OCI-LY3 (cell line): ENCODE data around the gene MEF2C.

ENCODE experiments used
- H2AFZ ChIP-seq: fragments of 200-600, 300-600 bp; shearing (Covaris generic); 2 replicates; pipeline ENCODE4 v1.6.0; 2014; ENCODE audit warnings: antibody characterized with exemption, low read depth, low read length
- H3K27ac ChIP-seq: fragments of 200-600, 300-600 bp; sonication (generic); 2 replicates; pipeline ENCODE4 v1.5.1; 2014; ENCODE audit warnings: mild to moderate bottlenecking, low read length, moderate library complexity, mixed read lengths
- H3K27me3 ChIP-seq: fragments of 200-600, 300-600 bp; sonication (generic); 2 replicates; pipeline ENCODE4 v1.6.1; 2014; ENCODE audit warnings: low read depth, low read length, mixed read lengths
- H3K36me3 ChIP-seq: fragments of 200-600, 300-600 bp; sonication (generic); replicated peaks from 2 replicates; pipeline ENCODE3; 2014; ENCODE audit warnings: low read depth, low read length, mixed read lengths
- H3K4me1 ChIP-seq: fragments of 300-600, 200-600 bp; sonication (generic); 2 replicates; pipeline ENCODE4 v1.6.1; 2014; ENCODE audit warnings: low read length, mixed read lengths
- H3K4me2 ChIP-seq: fragments of 200-600, 300-600 bp; sonication (generic); 2 replicates; pipeline ENCODE4 v1.6.1; 2014; ENCODE audit warnings: low read length, mixed read lengths
- H3K4me3 ChIP-seq: fragments of 300-600, 200-600 bp; sonication (generic); 2 replicates; pipeline ENCODE4 v1.5.1; 2014; ENCODE audit warnings: antibody characterized with exemption, mild to moderate bottlenecking, low read length, moderate library complexity
- H3K79me2 ChIP-seq: fragments of 300-600, 200-600 bp; shearing (Covaris generic); 2 replicates; pipeline ENCODE4 v1.6.1; 2014; ENCODE audit warnings: mild to moderate bottlenecking, low read length, mixed read lengths
- H3K9ac ChIP-seq: fragments of 300-600, 200-600 bp; shearing (Covaris generic); 2 replicates; pipeline ENCODE4 v1.6.0; 2014; ENCODE audit warnings: mild to moderate bottlenecking, low read length, moderate library complexity
- H3K9me3 ChIP-seq: fragments of 200-600, 300-600 bp; shearing (Covaris generic); 2 replicates; pipeline ENCODE4 v1.6.1; 2014; ENCODE audit warnings: low read length, mixed read lengths; ENCODE audit not compliant: insufficient read depth
- H4K20me1 ChIP-seq: fragments of 200-600, 300-600 bp; sonication (generic); 2 replicates; pipeline ENCODE4 v1.6.1; 2016; ENCODE audit warnings: low read length, mixed read lengths; ENCODE audit not compliant: insufficient read depth
- EZH2phosphoT487 ChIP-seq: fragments of 200-600 bp; shearing (Covaris generic); IDR thresholded peaks from 2 replicates; pipeline ENCODE4 v1.6.1; 2018; ENCODE audit warnings: antibody characterized with exemption, mixed run types, low read depth
- TF ChIP-seq, protein P1 (sequence below): fragments of 200-600, 300-600 bp; sonication (generic); IDR thresholded peaks from 2 replicates; pipeline ENCODE4 v1.5.1; 2014; ENCODE audit warnings: antibody characterized with exemption, low read length, low read depth

The MEF2C gene

DNA sequence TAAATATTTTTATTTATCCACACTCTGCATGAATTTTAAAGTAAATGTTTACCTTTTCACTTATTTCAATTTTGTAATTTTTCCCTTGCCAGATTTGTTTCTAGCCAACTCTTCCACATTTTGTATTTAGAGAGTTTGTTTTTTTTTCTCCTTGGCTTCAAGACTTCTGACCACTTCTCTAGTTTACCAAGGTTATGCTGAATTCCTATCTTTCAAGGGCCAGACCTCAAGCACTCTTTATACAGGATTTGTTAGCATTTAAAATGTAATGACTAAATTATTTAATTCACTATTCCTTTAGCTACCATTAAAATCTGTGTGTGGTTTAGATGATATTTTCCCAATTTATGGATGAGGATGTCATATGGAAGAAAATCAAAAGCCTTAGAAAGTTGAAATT lies 42.5 kb downstream of the MEF2C start:
- H3K36me3 ChIP-seq: peaks cover 16% of the 10 kb centered on the region
- H3K4me2 ChIP-seq: no peak overlapping the region
- H3K9ac ChIP-seq: no peak overlapping the region
- H3K9me3 ChIP-seq: no peaks in the 10 kb centered on the region
- TF ChIP-seq EZH2phosphoT487: no peak
- TF ChIP-seq, protein P1, sequence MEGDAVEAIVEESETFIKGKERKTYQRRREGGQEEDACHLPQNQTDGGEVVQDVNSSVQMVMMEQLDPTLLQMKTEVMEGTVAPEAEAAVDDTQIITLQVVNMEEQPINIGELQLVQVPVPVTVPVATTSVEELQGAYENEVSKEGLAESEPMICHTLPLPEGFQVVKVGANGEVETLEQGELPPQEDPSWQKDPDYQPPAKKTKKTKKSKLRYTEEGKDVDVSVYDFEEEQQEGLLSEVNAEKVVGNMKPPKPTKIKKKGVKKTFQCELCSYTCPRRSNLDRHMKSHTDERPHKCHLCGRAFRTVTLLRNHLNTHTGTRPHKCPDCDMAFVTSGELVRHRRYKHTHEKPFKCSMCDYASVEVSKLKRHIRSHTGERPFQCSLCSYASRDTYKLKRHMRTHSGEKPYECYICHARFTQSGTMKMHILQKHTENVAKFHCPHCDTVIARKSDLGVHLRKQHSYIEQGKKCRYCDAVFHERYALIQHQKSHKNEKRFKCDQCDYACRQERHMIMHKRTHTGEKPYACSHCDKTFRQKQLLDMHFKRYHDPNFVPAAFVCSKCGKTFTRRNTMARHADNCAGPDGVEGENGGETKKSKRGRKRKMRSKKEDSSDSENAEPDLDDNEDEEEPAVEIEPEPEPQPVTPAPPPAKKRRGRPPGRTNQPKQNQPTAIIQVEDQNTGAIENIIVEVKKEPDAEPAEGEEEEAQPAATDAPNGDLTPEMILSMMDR: no peak
- no peak overlapping the region for H2AFZ ChIP-seq
- H3K79me2 ChIP-seq: peaks cover 37% of the 10 kb centered on the region
- no peaks in the 10 kb centered on the region for H4K20me1 ChIP-seq
- no peak overlapping the region for H3K4me3 ChIP-seq
- H3K27ac ChIP-seq: no peak overlapping the region
- H3K27me3 ChIP-seq: no peaks in the 10 kb centered on the region
- H3K4me1 ChIP-seq: peaks cover 13% of the 10 kb centered on the region

GRCh38 chr5:88839238-88839637 lies 43.7 kb downstream of the MEF2C start:
- Histone ChIP-seq H3K4me3 (no peak overlapping the region), H3K79me2 (peaks cover 33% of the 10 kb centered on the region), H3K9me3 (no peaks in the 10 kb centered on the region), H3K27ac (no peak overlapping the region), H3K4me2 (no peak overlapping the region), H3K36me3 (peaks cover 16% of the 10 kb centered on the region), H3K4me1 (peaks cover 5% of the 10 kb centered on the region), H4K20me1 (no peaks in the 10 kb centered on the region), H3K9ac (no peak overlapping the region), H3K27me3 (no peaks in the 10 kb centered on the region), H2AFZ (no peak overlapping the region)
- no peak for TF ChIP-seq EZH2phosphoT487
- TF ChIP-seq, protein P1: no peak

DNA sequence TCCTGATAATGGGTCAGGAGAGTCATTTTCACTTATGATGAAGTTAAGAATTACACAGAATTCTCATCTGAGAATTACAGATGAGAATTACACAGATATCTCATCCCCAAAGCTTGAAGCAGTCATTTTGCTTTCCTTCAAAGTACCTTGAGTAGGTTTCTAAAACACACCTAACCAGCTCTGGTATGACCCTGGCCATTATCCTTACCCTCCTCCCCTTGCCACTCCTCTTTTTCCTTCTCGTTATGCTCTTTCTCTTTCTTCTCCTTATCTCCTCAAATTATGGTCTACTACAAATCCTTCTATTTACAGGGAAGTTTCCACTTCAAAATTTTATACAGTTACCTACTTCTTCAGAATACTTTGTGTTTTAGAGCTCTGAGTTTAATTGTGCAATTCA lies 44.5 kb downstream of the MEF2C start:
- Histone ChIP-seq H3K27ac (no peak overlapping the region), H3K9me3 (no peaks in the 10 kb centered on the region), H3K9ac (no peak overlapping the region), H2AFZ (no peak overlapping the region), H3K36me3 (peaks cover 14% of the 10 kb centered on the region), H3K4me1 (peaks cover 10% of the 10 kb centered on the region), H3K4me3 (no peak overlapping the region), H3K27me3 (no peaks in the 10 kb centered on the region), H3K4me2 (no peak overlapping the region), H3K79me2 (peaks cover 33% of the 10 kb centered on the region), H4K20me1 (no peaks in the 10 kb centered on the region)
- TF ChIP-seq, protein P1: no peak
- no peak for TF ChIP-seq EZH2phosphoT487

- no peaks in the 10 kb centered on the region for H4K20me1 ChIP-seq
- no peak overlapping the region for H3K4me2 ChIP-seq
- peaks cover 38% of the 10 kb centered on the region for H3K79me2 ChIP-seq
- no peak overlapping the region for H2AFZ ChIP-seq
- peaks cover 12% of the 10 kb centered on the region for H3K36me3 ChIP-seq
- no peak overlapping the region for H3K4me3 ChIP-seq
- TF ChIP-seq EZH2phosphoT487: no peak
- TF ChIP-seq, protein P1: no peak
- no peak overlapping the region for H3K27ac ChIP-seq
- peaks cover 17% of the 10 kb centered on the region for H3K4me1 ChIP-seq
- H3K9ac ChIP-seq: no peak overlapping the region
- H3K9me3 ChIP-seq: no peaks in the 10 kb centered on the region
- H3K27me3 ChIP-seq: no peaks in the 10 kb centered on the region
Measured at GRCh38 chr5:88837817-88838216, 45.2 kb downstream of the MEF2C start.
